Activated T-helper 9 cell treated with anti-CD3 and anti-CD28 coated beads, Interleukin-2, amount 50 U/mL, for 16 hours (primary cell): ENCODE data around the gene TRIM66.

Experiments used
- DNase-seq: peaks from one replicate; pipeline ENCODE4 v3.0.0-alpha.2; 2020; ENCODE audit warnings: low read depth

The TRIM66 gene

GRCh38 chr11:8605971-8606563 lies 76.4 kb downstream of the TRIM66 start:
- no peak for DNase-seq

GRCh38 chr11:8604078-8604723 lies 78.3 kb downstream of the TRIM66 start:
- no peak for DNase-seq

GRCh38 chr11:8603696-8604077 lies 78.8 kb downstream of the TRIM66 start:
- DNase-seq, result no peak

- DNase-seq, result no peak
These were observed 80.9 kb downstream of the TRIM66 start for GRCh38 chr11:8601376-8602133.

GRCh38 chr11:8598506-8598905 lies 84.0 kb downstream of the TRIM66 start:
- DNase-seq, result no peak

GRCh38 chr11:8597182-8597581 lies 85.3 kb downstream of the TRIM66 start:
- DNase-seq, result no peak

- DNase-seq, result no peak
These were observed 85.9 kb downstream of the TRIM66 start for GRCh38 chr11:8596504-8597046.

- DNase-seq, result no peak
These were observed 88.2 kb downstream of the TRIM66 start, which contains the start of gene STK33 for GRCh38 chr11:8593935-8594909. STK33 (minus strand) TSS chr11:8594228; CDS start chr11:8474905, 119,323 bp downstream.

GRCh38 chr11:8593455-8593854 lies 89.0 kb downstream of the TRIM66 start:
- no peak for DNase-seq

- no peak for DNase-seq
These were observed 94.5 kb downstream of the TRIM66 start for GRCh38 chr11:8587915-8588314.

- no peak for DNase-seq
These were observed 95.7 kb downstream of the TRIM66 start for GRCh38 chr11:8586805-8587204.

GRCh38 chr11:8586184-8586583 lies 96.3 kb downstream of the TRIM66 start:
- no peak for DNase-seq

GRCh38 chr11:8584511-8584910 lies 98.0 kb downstream of the TRIM66 start:
- DNase-seq, result no peak

- DNase-seq, result no peak
These were observed 98.4 kb downstream of the TRIM66 start for GRCh38 chr11:8584082-8584481.

GRCh38 chr11:8581300-8581699 lies 101.2 kb downstream of the TRIM66 start:
- DNase-seq, result no peak

GRCh38 chr11:8577791-8578581 lies 104.5 kb downstream of the TRIM66 start:
- no peak for DNase-seq

GRCh38 chr11:8574798-8575197 lies 107.7 kb downstream of the TRIM66 start:
- DNase-seq, result no peak

GRCh38 chr11:8573777-8574176 lies 108.7 kb downstream of the TRIM66 start:
- DNase-seq, result no peak

- DNase-seq, result no peak
These were observed 114.8 kb downstream of the TRIM66 start for GRCh38 chr11:8567602-8568198.

GRCh38 chr11:8566613-8567210 lies 115.8 kb downstream of the TRIM66 start:
- DNase-seq, result no peak
